OCI-M2 (cell line): ENCODE measurements around the gene MALAT1.
A peak's percentile ranks its signal among the peaks of the same experiment; 100 is the strongest.
"Not testable (repeated sequence)": the region's sequence is repeated elsewhere in the genome, so short reads cannot be mapped to it uniquely, and the experiment has no call there.

Source experiments
- DNase-seq: peaks from one replicate; lab custom pipeline; 2025; ENCODE audit not compliant: unreplicated experiment; lab: John Stamatoyannopoulos, UW

Gene MALAT1

DNA sequence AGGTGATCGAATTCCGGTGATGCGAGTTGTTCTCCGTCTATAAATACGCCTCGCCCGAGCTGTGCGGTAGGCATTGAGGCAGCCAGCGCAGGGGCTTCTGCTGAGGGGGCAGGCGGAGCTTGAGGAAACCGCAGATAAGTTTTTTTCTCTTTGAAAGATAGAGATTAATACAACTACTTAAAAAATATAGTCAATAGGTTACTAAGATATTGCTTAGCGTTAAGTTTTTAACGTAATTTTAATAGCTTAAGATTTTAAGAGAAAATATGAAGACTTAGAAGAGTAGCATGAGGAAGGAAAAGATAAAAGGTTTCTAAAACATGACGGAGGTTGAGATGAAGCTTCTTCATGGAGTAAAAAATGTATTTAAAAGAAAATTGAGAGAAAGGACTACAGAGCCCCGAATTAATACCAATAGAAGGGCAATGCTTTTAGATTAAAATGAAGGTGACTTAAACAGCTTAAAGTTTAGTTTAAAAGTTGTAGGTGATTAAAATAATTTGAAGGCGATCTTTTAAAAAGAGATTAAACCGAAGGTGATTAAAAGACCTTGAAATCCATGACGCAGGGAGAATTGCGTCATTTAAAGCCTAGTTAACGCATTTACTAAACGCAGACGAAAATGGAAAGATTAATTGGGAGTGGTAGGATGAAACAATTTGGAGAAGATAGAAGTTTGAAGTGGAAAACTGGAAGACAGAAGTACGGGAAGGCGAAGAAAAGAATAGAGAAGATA lies at the start of gene MALAT1:
MALAT1 (plus strand) TSS at position 69 of the 736 bp plus-strand sequence.
- no peak for DNase-seq

DNA sequence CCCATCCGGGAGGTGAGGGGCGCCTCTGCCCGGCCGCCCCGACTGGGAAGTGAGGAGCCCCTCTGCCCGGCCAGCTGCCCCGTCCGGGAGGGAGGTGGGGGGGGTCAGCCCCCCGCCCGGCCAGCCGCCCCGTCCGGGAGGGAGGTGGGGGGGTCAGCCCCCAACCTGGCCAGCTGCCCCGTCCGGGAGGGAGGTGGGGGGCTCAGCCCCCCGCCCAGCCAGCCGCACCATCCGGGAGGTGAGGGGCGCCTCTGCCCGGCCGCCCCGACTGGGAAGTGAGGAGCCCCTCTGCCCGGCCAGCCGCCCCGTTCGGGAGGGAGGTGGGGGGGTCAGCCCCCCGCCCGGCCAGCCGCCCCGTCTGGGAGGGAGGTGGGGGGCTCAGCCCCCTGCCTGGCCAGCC lies 47.5 kb upstream of the MALAT1 start:
- DNase-seq, result not testable (repeated sequence)

DNA sequence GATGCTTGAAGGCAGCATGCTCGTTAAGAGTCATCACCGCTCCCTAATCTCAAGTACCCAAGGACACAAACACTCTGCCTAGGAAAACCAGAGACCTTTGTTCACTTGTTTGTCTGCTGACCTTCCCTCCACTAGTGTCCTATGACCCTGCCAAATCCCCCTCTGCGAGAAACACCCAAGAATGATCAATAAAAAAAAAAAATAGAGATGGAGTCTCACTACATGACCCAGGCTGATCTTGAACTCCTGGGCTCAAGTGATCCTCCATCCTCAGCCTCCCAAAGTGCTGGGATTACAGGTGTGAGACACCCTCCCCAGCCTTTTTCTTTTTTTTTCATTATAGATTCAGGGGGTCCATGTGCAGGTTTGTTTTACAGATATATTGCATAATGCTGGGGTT lies 46.6 kb upstream of the MALAT1 start:
- not testable (repeated sequence) for DNase-seq

DNA sequence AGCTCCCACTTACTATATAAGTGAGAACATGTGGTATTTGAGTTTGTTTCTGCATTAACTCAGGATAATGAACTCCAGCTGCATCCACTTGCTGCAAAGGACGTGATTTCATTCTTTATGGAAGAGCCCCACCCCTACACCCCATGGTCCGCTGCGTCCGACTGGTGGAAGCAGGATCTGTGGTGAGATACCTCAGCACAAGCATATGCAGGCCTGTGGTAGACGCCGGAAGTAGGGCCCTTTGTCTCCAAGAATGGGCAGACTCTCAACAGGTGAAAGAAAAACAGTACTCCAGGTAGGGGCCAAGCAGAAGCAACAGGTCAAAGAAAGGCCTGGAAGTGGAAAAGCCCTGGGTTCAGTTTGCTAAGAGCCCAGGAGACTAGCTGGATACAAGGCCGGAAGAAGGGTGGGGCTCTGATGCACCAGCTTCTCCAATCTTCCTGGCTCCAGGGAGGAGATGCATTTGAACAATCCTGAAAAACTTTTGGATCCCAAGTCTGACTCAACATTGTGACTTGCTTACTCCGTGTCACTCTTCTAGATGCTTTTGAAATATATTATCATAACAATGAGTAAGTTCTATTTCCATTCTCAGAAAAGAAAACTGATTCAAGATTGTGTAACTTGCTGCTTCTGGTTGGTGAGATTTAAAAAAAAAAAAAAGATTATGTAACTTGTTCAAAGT lies 45.9 kb upstream of the MALAT1 start:
- DNase-seq, result no peak

DNA sequence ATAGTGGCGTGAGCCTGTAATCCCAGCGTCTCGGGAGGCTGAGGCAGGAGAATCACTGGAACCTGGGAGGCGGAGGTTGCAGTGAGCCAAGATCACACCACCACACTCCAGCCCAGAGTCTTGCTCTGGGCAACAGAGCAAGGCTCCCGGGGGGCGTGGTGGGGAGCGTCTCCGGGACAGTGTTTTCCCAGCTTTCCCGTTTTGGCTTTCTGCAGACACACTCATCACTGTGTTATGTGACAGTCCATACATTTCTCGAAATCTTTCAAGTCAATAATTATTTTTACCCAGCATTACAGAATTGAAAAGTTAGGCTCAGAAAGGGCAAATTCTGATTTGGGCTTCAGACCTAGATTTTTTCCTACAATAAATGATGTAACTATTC lies 44.5 kb upstream of the MALAT1 start:
- no peak for DNase-seq

DNA sequence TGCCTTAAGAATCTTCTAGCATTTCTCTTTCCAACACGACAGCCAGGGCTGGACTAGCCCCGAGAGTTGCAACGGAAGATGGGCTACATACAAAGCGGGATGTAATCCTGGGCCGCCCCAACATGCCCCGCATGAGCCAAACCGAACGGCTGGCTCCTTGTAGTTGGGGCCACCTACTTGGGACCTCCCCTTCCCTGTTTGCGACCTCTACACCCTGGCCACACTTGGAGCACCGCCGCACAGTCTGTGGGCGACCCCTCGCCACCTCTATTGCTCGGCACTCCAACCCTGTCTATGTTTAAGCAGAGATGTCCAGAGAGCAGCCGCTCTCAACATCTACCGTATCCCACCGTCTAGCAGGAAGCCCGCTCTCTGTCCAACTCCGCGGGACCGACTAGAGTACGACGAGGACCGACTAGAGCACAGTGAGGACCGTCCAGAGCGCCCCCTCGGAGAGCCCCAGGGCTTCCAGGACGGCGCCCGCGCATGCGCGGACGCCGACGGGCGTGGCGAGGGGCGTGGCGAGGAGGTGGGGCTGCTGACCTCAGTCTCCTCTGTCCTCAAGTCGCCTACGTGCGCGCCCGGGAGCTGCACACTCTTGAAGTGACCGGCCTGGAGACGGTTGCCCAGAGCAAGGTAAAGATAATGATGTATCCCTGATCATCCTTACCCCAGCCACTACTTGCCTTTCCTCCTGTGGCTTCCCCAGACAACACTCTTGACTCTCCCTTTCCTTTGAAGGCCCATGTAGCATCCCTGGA lies 44.0 kb upstream of the MALAT1 start:
- no peak for DNase-seq

DNA sequence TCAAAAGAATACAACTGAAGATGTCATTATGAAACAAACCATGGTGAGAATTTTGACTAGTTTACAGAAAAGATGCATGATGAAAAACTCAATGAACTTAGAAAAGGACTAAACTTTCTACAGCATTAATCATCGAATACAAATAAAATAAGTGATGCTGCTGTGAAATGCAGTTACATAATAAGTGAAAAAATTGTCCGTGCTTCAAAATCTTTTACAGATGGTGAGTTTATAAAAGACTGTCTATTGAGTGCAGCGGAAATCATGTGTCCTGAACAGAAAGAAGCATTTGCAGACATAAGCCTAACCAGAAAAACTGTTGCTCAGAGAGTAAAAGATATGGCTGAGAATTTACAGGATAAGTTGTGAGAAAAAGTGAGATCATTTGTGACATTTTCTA lies 42.4 kb upstream of the MALAT1 start:
- no peak for DNase-seq

DNA sequence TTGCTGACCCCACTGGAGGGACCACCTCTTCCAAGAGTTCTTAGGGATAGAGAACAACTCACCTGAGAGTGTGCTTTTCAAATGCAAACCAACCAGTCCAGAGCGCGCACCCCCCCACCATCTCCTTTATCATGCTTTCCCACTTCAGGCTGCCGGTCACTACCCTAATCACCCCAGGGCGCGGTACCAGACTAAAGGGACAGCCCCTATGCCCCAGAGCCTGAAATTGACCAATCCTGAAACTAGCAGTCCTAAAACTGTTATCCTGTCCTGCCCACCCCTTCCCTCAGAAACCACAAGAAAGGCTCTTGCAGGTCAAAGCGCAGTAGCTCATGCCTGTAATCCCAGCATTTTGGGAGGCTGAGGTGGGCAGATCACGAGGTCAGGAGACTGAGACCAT lies 39.3 kb upstream of the MALAT1 start:
- no peak for DNase-seq

DNA sequence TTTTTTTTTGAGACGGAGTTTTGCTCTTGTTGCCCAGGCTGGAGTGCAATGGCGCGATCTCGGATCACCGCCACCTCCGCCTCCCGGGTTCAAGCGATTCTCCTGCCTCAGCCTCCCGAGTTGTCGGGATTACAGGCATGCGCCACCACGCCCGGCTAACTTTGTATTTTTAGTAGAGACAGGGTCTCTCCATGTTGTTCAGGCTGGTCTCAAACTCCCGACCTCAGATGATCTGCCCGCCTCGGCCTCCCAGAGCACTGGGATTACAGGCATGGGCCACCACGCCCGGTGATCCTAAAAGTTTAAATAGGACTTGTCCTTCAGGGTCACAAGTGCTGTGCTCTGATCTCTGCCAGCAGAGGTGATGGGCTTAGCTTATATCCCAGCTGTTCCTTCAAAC lies 33.4 kb upstream of the MALAT1 start:
- not testable (repeated sequence) for DNase-seq

DNA sequence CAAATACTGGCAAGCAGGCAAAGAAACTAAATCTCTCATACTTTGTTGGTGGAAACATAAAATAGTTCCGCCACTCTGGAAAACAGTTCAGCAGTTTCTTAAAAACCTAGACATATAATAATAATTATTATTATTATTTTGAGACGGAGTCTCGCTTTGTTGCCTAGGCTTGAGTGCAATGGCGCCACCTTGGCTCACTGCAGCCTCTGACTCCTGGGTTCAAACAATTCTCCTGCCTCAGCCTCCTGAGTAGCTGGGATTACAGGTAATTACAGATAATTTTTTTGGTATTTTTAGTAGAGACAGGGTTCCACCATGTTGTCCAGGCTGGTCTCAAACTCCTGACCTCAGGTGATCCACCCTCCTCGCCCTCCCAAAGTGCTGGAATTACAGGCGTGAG lies 31.5 kb upstream of the MALAT1 start:
- DNase-seq, result not testable (repeated sequence)

DNA sequence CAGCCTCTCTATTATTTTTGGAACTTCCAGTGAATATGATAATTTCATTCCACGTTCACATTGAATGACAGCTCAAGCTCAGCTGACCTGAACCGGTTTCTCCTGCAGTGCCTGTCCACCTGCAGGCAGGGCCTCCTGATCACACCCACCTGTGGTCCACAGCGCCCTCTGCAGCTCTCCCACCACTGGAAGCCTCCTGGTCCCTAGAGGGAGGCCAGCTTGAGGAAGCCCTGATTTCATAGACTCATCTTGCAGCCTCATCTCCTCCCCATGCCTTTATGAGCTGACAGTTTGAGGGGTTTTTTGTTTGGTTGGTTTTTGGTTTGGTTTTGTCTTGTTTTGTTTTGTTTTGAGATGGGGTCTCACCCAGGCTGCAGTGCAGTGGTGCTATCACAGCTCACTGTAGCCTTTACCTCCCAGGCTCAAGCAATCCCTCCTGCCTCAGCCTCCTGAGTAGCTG lies 29.9 kb upstream of the MALAT1 start:
- no peak for DNase-seq

DNA sequence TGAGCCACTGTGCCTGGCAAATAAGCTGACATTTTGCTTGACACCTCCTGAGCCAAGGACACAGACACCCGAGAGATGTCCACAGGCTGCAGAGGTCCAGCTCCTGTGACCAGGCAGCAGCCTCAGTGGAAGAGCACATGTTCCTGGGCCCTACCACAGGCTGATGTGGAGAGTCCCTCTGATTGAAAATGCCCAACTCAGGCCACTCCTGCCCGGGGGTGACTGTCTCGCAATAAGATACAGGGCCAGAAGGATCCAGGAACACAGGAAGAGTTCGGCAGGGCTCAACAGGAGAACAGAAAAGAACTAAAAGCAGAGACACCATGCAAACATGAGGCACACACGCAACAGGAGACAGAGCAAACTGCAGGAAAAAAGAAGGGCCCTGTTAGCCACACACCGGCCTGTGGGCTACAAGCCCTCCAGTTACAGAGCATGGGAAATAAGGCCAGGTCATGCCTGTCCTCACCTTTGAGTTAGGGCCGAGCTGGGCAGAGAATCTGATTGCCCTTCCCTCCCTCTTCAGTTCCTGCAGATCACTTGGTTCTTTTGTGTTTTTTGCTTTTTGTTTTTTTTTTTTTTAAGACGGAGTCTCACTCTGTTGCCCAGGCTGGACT lies 28.3 kb upstream of the MALAT1 start:
- no peak for DNase-seq

DNA sequence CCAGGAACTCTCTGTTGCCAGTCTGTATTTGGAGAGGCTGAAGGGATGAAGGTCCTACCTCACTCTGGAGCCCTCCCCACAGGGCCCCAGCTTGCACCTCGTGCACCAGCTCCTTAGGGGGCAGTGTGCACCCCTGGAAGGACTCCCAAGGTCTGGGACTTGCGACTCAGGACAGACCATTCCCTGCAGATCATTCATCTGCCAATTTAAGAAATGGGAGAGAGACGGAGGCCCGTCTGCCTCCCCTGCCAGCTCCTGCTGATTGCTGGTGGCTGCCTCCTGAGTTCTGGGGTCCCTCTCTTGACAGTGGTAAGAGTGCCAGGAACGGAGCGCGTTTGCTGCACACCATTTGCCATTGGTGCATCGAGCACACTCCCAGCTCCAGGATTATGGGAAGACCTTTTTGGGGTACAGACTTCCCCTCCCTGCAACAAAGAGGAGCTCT lies 27.4 kb upstream of the MALAT1 start:
- no peak for DNase-seq

DNA sequence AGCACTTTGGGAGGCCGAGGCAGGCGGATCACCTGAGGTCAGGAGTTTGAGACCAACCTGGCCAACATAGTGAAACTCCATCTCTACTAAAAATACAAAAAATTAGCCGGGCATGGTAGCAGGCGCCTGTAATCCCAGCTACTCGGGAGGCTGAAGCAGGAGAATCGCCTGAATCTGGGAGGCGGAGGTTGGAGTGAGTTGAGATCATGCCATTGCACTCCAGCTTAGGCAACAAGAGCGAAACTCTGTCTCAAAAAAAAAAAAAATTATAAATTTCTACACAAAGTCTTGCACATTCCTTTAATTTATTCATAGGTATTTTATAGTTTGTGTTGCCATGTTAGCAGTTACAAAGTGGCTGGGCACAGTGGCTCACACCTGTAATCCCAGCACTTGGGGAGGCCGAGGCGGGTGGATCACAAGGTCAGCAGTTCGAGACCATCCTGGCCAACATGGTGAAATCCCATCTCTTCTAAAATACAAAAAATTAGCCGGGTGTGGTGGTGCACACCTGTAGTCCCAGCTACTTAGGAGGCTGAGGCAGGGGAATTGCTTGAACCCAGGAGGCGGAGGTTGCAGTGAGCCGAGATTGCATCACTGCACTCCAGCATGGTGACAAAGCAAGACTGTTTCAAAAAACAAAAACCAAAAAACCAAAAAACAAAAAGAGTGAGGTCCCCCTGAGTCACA lies 26.1 kb upstream of the MALAT1 start:
- DNase-seq, result not testable (repeated sequence)

DNA sequence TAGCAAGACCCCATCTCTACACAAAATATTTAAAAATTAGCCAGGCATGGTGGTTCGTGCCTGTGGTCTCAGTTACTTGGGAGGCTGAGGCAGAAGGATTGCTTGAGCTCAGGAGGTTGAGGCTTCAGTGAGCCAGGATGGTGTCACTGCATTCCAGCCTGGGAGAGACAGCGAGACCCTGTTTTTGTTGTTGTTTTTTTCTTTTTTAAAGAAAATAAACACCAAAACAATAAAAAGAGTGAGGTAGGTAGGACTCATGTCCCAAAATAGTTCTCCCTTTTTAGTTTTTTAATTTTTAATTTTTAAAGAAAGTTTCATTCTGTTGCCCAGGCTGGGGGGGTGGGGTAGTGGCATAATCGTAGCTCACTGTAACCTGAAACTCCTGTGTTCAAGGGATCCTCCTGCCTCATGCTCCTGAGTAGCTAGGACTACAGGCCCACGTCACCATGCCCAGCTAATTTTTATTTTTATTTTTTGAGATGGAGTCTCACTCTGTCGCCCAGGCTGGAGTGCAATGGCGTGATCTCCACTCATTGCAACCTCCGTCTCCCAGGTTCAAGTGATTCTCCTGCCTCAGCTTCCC lies 25.5 kb upstream of the MALAT1 start:
- no peak for DNase-seq

DNA sequence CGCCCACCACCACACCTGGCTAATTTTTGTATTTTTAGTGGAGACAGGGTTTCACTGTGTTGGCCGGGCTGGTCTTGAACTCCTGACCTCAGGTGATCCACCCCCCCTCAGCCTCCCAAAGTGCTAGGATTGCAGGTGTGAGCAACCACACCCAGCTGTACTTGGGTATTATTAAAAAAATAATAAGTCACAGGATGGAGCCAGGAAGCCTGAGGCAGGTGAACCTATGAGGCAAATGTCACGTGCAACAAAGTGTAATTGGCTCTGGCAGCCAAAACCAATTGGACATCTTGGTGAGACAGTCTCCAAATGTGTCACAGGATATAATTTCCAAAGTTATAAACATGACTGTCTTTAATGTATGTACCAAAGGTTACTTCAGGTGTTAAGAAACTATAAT lies 24.0 kb upstream of the MALAT1 start:
- DNase-seq, result no peak

DNA sequence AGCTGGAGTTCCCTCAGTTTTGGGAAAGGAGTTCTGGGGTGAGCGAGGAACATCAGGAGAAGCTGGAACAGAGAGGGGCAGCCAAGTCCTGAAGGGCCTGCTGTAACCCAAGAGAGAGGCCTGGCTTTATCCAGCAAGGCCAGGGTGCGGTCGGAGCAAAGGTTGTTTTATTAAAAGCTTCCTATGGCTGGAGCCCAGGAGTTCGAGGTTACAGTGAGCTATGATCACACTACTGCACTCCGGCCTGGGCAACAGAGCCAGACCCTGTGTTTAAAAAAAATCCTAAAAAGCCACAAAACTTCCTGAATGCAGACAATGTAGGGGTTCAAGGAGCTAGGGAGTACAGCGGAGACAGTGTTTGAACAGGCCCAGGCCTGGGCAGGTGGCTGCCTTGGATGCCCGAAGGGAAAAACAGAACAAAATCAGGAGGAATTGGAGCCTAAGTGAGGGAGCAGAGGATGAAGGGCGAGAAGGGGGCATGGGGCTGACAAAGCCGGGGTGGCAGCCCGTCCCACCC lies 22.2 kb upstream of the MALAT1 start:
- DNase-seq, result no peak

DNA sequence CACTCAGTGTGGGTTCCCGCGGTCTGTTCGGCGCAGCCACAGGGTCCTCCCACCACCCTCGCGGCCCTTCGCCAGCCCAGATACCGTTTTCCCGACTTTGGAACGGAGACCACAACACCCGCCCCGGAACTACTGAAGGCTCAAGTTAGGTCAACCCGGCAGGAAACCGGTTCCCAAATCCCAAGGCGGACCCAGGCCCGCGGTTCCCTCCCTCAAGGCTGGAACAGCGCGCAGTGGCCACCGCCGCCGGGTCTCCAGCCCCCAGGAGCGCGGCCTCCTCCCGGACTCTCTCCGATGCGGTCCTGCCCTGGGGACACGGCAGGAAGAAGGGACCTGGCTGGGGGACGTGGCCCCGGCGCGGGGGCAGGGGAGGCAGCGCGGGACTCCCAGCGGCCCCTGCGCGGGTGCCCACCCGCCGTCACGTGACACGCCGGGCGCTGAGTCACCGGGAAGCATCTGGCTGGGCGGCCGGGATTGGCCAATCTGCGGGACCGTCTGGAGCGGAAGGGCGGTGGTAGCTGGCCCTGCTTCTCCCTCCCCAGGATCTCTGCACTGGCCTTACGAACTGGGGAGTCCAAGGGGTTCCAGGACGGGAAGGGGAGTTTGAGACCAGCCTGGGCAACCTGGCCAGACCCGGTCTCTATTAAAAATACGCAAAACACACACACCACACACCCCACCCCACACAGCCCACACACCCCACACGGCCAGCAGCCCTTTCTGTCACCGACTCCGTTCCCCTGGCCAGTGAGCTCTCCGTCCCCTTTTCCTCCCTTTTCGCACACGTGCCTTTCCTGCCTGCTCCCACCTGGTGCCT lies 21.5 kb upstream of the MALAT1 start:
- peak; percentile 77 for DNase-seq
